GM12878 (cell line): Measurements from ENCODE around the gene PHKB. TPM values are rescaled to one million over a fixed set of nuclear protein-coding genes. Genes with fewer than 3 reads are reported as not detected.

ENCODE experiments used
- ATAC-seq: fragments of 200-7000 bp; cut with Tn5 transposase; 3 replicates; pipeline ENCODE4 v1.9.1; 2020; ENCODE audit warnings: mild to moderate bottlenecking, moderate library complexity
- BruUV-seq: library from RNA; stranded (reverse); fragments of 400-500 nt; replicated peaks from 2 replicates; lab custom pipeline; 2021; lab: Mats Ljungman, UMichigan
- CTCF ChIA-PET: fragments of 300-600 bp; sonication (Branson Sonifier 250); formaldehyde crosslinking; extraction: SDS; loops from one replicate; lab custom pipeline; 2021; ENCODE audit warnings: inconsistent platforms; lab: Yijun Ruan, JAX
- POLR2A ChIA-PET: fragments of 350-600 bp; formaldehyde crosslinking; extraction: SDS; loops from one replicate; lab custom pipeline; 2021; ENCODE audit warnings: inconsistent platforms; lab: Charles Lee
- RAD21 ChIA-PET: fragments of 300-600 bp; sonication (Branson Sonifier 250); formaldehyde crosslinking; loops from one replicate; lab custom pipeline; 2023; ENCODE audit warnings: antibody characterized with exemption; ENCODE audit not compliant: unreplicated experiment; lab: Charles Lee
- SMC1A ChIA-PET: fragments of 300-600 bp; sonication (Branson Sonifier 250); formaldehyde crosslinking; loops from one replicate; lab custom pipeline; 2023; ENCODE audit not compliant: unreplicated experiment, uncharacterized antibody; lab: Charles Lee
- DNase-seq: peaks from one replicate; pipeline ENCODE4 v3.0.0-alpha.2; 2011; ENCODE audit warnings: low read depth, low spot score
- FAIRE-seq: peaks from 3 replicates; lab custom pipeline; 2011; peaks lifted over from hg19 to GRCh38; lab: Jason Lieb, UNC
- H2AFZ ChIP-seq: 2 replicates; pipeline ENCODE4 v1.6.0; 2011; ENCODE audit warnings: low read depth, low read length, control low read depth; ENCODE audit not compliant: control insufficient read depth
- H3K27ac ChIP-seq: 2 replicates; pipeline ENCODE4 v1.5.1; 2011; ENCODE audit warnings: control low read depth; ENCODE audit not compliant: control insufficient read depth, insufficient read depth
- H3K27me3 ChIP-seq, 2 experiments: replicated peaks in 1 of 2; 2 replicates each; pipeline versions ENCODE4 v1.6.0 to v1.6.1; 2011; ENCODE audit warnings: low read length in 1 of 2; ENCODE audit not compliant: control insufficient read depth in 2 of 2, insufficient read depth in 2 of 2
- H3K36me3 ChIP-seq, 2 experiments: 2 replicates each; pipeline ENCODE4 v1.5.1; 2011; ENCODE audit warnings: low read length in 1 of 2; ENCODE audit not compliant: control insufficient read depth in 2 of 2, insufficient read depth in 2 of 2
- H3K4me1 ChIP-seq: 2 replicates; pipeline ENCODE4 v1.6.1; 2011; ENCODE audit warnings: mild to moderate bottlenecking, low read length, moderate library complexity, mixed read lengths; ENCODE audit not compliant: control insufficient read depth, insufficient read depth
- H3K4me2 ChIP-seq: 2 replicates; pipeline ENCODE4 v1.6.0; 2011; ENCODE audit warnings: control low read depth; ENCODE audit not compliant: control insufficient read depth, insufficient read depth
- H3K4me3 ChIP-seq: fragments of 200-600 bp; sonication (generic); 2 replicates; pipeline ENCODE4 v1.5.1; 2016
- H3K79me2 ChIP-seq: 2 replicates; pipeline ENCODE4 v1.6.0; 2011; ENCODE audit warnings: low read length; ENCODE audit not compliant: control insufficient read depth, insufficient read depth
- H3K9ac ChIP-seq: 2 replicates; pipeline ENCODE4 v1.8.0; 2011; ENCODE audit warnings: low read length, control low read depth, mixed read lengths; ENCODE audit not compliant: control insufficient read depth, insufficient read depth
- H3K9me3 ChIP-seq: replicated peaks from 3 replicates; pipeline ENCODE4 v1.5.1; 2011; ENCODE audit warnings: mild to moderate bottlenecking, low read length; ENCODE audit not compliant: control insufficient read depth, insufficient read depth
- H4K20me1 ChIP-seq: 2 replicates; pipeline ENCODE4 v1.6.0; 2011; ENCODE audit not compliant: control insufficient read depth, insufficient read depth
- CTCF ChIP-seq, 3 experiments: IDR thresholded peaks in 2 of 3; conservative IDR thresholded peaks in 1 of 3; 2 replicates each; pipeline ENCODE4 v1.5.1; 2011; ENCODE audit warnings: low read depth in 3 of 3, low read length in 3 of 3, mild to moderate bottlenecking in 3 of 3, control low read depth in 2 of 3, moderate library complexity in 2 of 3, inconsistent platforms in 1 of 3, mixed read lengths in 1 of 3; ENCODE audit not compliant: control insufficient read depth in 2 of 3, insufficient read depth in 1 of 3; ENCODE audit errors: extremely low read depth in 1 of 3
- E2F4 ChIP-seq: IDR thresholded peaks from 2 replicates; pipeline ENCODE4 v1.6.1; 2012; ENCODE audit warnings: low read depth, low read length, improper control_type of control experiment
- E2F8 ChIP-seq: fragments of 450-650 bp; IDR thresholded peaks from 2 replicates; pipeline ENCODE4 v1.6.1; 2018; ENCODE audit warnings: mild to moderate bottlenecking, low read depth, moderate library complexity; ENCODE audit not compliant: partially characterized antibody
- HSF1 ChIP-seq: fragments of 150-350 bp; IDR thresholded peaks from 2 replicates; pipeline ENCODE4 v1.6.1; 2014; ENCODE audit warnings: mild to moderate bottlenecking, low read depth, low read length
- JUNB ChIP-seq: IDR thresholded peaks from 2 replicates; pipeline ENCODE4 v1.6.1; 2016; ENCODE audit warnings: antibody characterized with exemption, mild to moderate bottlenecking
- JUND ChIP-seq: IDR thresholded peaks from 2 replicates; pipeline ENCODE4 v1.6.1; 2012; ENCODE audit warnings: low read depth, mild to moderate bottlenecking, low read length, improper control_type of control experiment, moderate library complexity
- MAX ChIP-seq: IDR thresholded peaks from 2 replicates; pipeline ENCODE4 v1.6.1; 2012; ENCODE audit warnings: low read depth, low read length, improper control_type of control experiment
- RB1 ChIP-seq: fragments of 450-650 bp; formaldehyde crosslinking; IDR thresholded peaks from 2 replicates; pipeline ENCODE4 v1.6.1; 2017; ENCODE audit warnings: mild to moderate bottlenecking, borderline replicate concordance
- WGBS: methylation state at CpG from one replicate; pipeline ENCODE4 v1.1.6; 2016; ENCODE audit warnings: low lambda C conversion rate; ENCODE audit not compliant: insufficient replicate concordance, insufficient coverage; ENCODE audit errors: missing lambda C conversion rate; 5-methylcytosine and 5-hydroxymethylcytosine counted together
- in situ Hi-C: fragments of 300-500 bp; cut with MboI; formaldehyde crosslinking; loops from 9 replicates; pipeline ENCODE4 v1.14.3; 2018; ENCODE audit warnings: mixed read lengths
- intact Hi-C: fragments of 100-400 bp; cut with micrococcal nuclease; formaldehyde crosslinking; loops from one replicate; pipeline ENCODE4 v1.14.2; 2022; ENCODE audit not compliant: unreplicated experiment
- polyA plus RNA-seq, 11 experiments: library from polyadenylated mRNA; depleted of rRNA in 4 of 11; unstranded in 6 of 11; stranded (reverse) in 5 of 11; fragments of >200 nt; fragmentation: Nextera tagmentation in 4 of 11; fragmentation: Illumina TruSeq in 1 of 11; extraction: Ambion mirVana in 4 of 11; extraction: Trizol in 1 of 11; gene quantifications; 1 replicate in 1 of 11; 2 replicates in 10 of 11; pipeline versions ENCODE4 v1.2.1 to v1.2.3, GENCODE V29; 2011 to 2016; ENCODE audit warnings: inconsistent platforms in 2 of 11, missing spikeins in 2 of 11, low read depth in 1 of 11
- total RNA-seq, 4 experiments: library from RNA; depleted of rRNA in 3 of 4; stranded (reverse); fragments of >200 nt in 3 of 4; fragmentation: Illumina TruSeq in 1 of 4; extraction: Trizol in 1 of 4; gene quantifications; 2 replicates each; pipeline versions ENCODE4 v1.2.1 to v1.2.3, GENCODE V29; 2013 to 2021

The PHKB gene
- total and polyA plus RNA-seq, 10 of the 15 experiments (the other 5 are each of a cell fraction or from before 2014, with no cell fraction given), result 14.2 to 65.6 (median 37.0) TPM

GRCh38 chr16:47694543-47694942 lies 233.4 kb downstream of the PHKB start:
- H4K20me1 ChIP-seq, result no peaks in the 10 kb centered on the region
- H3K9me3 ChIP-seq, result no peaks in the 10 kb centered on the region
- no peaks in the 10 kb centered on the region for H3K4me1 ChIP-seq
- ChIA-PET CTCF (no interaction called here), RAD21 (no interaction called here), SMC1A (no interaction called here), POLR2A (no interaction called here)
- no peaks in the 10 kb centered on the region for H3K27me3 ChIP-seq
- ATAC-seq, result peak; percentile 32; the same call in 2 of the 3 replicates
- DNase-seq, result no peak
- H3K79me2 ChIP-seq, result no peaks in the 10 kb centered on the region
- no peak for FAIRE-seq
- H3K27ac ChIP-seq, result no peak overlapping the region
- in situ Hi-C loops (no loop called here), intact Hi-C loops (no loop called here)
- H2AFZ ChIP-seq, result no peak overlapping the region
- 98% methylated on average over 3 of the region's 3 CpGs for WGBS
- no peak overlapping the region for H3K4me3 ChIP-seq
- no peak for TF ChIP-seq RB1
- no peak for TF ChIP-seq JUND
- TF ChIP-seq CTCF (IDR thresholded peaks at IDR 0.05 in 2 of 3, conservative IDR thresholded peaks at IDR 0.05 in 1 of 3; ENCODE audit: control insufficient read depth in 2 of 3, extremely low read depth in 1 of 3, insufficient read depth in 1 of 3, low read depth in 3 of 3, low read length in 3 of 3), result peak in 1 of 3 experiments; percentile 7; a peak in 1 of 6 replicates
- no peak for TF ChIP-seq HSF1
- TF ChIP-seq MAX, result no peak
- no peak for TF ChIP-seq E2F8
- no peak for TF ChIP-seq E2F4
- TF ChIP-seq JUNB, result no peak
- no peak overlapping the region for H3K4me2 ChIP-seq
- H3K36me3 ChIP-seq, result peaks cover 2 to 19% of the 10 kb centered on the region in 2 experiments
- BruUV-seq, result no TSS peak
- H3K9ac ChIP-seq, result no peak overlapping the region
